ENCODE measurements around the gene PIGM.

The PIGM gene

GRCh38 chr1:160030657-160031364 is 979 bp downstream of the PIGM start:
- in situ Hi-C loops (cut with HindIII; ENCODE audit: low pct_ligation_motif_present, low pct_unique_long_range_greater_than_20kb, low sequenced_read_pairs): no loop called here
- peak; percentile 10 for DNase-seq

- no peak for DNase-seq
- in situ Hi-C loops (cut with HindIII; ENCODE audit: low pct_ligation_motif_present, low pct_unique_long_range_greater_than_20kb, low sequenced_read_pairs): no loop called here
These were observed 3.4 kb downstream of the PIGM start for GRCh38 chr1:160028426-160028825.

GRCh38 chr1:160025314-160025713 is 6.5 kb downstream of the PIGM start:
- no peak for DNase-seq
- in situ Hi-C loops (cut with HindIII; ENCODE audit: low pct_ligation_motif_present, low pct_unique_long_range_greater_than_20kb, low sequenced_read_pairs): no loop called here

DNA sequence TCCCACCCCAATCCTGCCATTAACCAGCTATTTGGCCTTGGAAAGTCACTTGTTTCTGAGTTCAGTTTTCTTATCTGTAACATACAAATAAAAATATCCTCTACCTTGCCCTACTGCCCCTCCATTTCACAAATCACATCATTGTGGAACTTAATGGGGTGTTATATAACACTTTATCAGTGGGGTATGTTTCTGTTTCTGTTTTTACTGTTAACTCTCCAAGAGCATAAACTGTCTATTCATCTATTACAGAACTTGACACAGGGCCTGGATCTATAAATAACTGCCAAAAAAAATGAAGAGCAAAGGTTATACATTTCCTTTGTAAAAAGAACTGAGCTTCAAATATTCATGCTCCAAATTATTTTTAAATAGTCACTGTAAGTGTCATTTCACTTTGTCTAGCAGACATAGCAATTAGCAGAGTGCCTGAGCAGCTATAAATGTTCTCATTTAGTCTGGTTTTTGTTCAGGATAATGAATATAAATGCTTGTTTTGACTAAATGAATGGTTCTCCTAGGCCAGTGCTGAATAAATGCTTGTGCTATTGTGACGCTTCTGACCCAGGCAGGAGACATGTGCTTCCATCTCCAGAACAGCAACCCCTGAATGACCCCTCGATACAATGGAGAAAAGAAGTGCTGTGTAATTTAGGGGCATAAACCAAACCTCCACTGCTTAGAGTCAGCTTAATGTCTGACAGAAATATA is 7.4 kb downstream of the PIGM start:
- DNase-seq: no peak
- in situ Hi-C loops (cut with HindIII; ENCODE audit: low pct_ligation_motif_present, low pct_unique_long_range_greater_than_20kb, low sequenced_read_pairs): no loop called here

DNA sequence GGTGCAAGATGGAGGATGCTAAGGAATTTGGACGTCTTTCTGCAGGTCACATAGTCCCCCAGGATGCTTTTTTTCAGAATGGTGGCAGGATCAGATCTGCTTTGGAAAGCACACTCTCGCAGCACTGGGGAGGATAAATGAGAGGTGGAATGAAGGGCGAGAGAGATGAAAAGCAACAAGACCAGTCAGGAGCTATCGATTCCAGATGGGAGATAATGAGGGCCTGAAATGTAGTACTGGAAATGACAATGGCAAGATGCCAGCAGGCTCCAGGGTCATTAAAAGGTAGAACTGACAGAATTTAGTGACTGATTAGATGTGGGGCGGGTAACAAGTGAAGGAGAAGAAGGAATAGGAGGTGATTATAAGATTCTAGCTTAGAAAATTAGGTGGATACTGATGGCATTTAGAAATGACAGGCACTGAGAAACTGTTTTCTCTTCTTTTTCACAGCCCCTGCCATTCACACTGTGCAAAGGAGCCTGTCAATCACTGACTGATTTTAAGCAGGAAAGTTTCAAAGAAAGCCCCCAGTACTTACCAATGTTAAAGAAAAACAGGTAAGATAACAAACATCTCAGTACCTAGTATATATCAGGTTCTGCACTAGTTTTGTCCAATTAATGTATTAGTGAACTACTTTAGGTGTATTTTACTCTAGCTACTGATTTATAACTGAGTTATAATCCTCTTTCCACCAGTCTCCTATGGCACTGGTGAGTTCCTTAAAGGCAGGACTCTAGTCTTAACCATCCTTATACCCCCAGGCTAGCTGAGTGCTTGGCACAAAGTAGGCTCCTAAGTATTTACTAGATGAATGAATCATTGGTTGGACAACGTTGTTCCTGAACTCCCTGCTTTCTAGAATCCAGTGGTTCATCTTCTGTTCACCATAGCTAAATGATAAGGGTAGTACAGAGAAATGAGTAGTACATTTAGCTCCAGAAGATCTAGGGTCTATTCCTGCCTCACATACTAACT is 9.2 kb downstream of the PIGM start:
- in situ Hi-C loops (cut with HindIII; ENCODE audit: low pct_ligation_motif_present, low pct_unique_long_range_greater_than_20kb, low sequenced_read_pairs): no loop called here

DNA sequence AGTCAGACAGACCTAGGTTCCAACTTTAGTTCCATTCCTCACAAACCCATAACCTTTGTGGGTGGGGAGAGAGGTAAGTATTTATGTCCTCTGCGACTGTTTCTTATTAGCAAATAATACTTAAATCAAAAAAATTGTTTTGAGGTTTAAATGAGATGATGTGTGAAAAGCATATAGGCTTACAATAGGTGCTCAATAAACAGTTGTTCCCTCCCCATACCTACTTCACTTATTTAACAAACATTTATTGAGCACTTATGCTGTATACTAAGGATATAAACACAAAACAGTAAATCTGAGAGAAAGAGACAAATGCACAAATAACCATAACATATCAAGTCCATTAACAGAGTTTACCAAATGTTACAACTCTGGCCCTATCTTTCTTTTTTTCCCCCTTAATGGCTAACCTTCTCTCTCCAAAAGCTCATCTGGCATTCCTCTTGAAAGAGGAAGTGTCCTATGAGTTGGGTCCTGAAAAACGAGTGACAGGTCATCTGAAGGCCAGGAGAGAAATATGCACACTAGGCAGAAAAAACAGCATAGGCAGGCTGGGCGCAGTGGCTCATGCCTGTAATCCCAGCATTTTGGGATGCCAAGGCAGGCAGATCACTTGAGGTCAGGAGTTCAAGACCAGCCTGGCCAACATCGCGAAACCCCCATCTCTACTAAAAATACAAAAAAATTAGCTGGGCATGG is 10.3 kb downstream of the PIGM start:
- in situ Hi-C loops (cut with HindIII; ENCODE audit: low pct_ligation_motif_present, low pct_unique_long_range_greater_than_20kb, low sequenced_read_pairs): no loop called here
- DNase-seq: no peak

More for the DNA sequence above, 9.2 kb downstream of the PIGM start:
- DNase-seq: no peak

- DNase-seq: no peak
- in situ Hi-C loops (cut with HindIII; ENCODE audit: low pct_ligation_motif_present, low pct_unique_long_range_greater_than_20kb, low sequenced_read_pairs): no loop called here
These were observed 11.6 kb downstream of the PIGM start for GRCh38 chr1:160020196-160020595.

DNA sequence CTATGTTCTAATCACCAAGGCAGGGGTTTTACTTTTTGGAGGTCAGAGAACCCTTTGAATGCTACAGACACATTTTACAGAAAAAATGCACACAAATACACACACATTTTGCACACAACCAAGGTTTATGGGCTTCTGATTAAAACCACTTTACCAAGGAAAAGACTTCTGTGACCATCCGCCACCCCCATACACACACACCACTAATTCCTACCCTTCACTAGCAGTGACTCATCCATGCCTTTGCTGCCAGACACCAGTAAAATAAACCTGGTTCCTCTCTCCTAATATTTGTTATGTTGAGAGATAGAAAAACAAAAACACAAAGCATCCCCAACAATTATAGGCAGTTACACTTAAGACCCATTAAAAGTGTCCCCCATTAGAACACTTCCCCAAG is 12.9 kb downstream of the PIGM start:
- DNase-seq: peak; percentile 40
- in situ Hi-C loops (cut with HindIII; ENCODE audit: low pct_ligation_motif_present, low pct_unique_long_range_greater_than_20kb, low sequenced_read_pairs): no loop called here

- no peak for DNase-seq
- in situ Hi-C loops (cut with HindIII; ENCODE audit: low pct_ligation_motif_present, low pct_unique_long_range_greater_than_20kb, low sequenced_read_pairs): no loop called here
These were observed 13.4 kb downstream of the PIGM start for GRCh38 chr1:160018347-160018746.

DNA sequence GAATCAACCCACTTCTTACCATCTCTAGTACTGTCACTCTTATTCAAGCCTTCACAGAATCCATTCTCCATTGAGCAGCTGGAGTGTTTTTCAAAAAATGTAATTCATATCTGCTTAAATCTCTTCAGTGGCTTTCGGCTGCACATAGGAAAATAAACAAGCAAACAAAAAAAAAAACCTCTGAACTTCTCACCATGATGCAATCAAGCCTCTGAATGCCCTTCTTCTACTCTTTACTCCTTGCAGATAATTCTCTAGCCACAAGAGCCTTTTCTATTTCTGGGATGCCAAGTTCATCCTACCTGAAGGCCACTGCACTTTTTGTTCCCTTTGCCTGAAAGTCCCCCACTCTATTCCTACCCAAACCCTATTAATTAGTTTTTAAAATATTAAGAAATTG is 14.2 kb downstream of the PIGM start:
- no peak for DNase-seq
- in situ Hi-C loops (cut with HindIII; ENCODE audit: low pct_ligation_motif_present, low pct_unique_long_range_greater_than_20kb, low sequenced_read_pairs): no loop called here

DNA sequence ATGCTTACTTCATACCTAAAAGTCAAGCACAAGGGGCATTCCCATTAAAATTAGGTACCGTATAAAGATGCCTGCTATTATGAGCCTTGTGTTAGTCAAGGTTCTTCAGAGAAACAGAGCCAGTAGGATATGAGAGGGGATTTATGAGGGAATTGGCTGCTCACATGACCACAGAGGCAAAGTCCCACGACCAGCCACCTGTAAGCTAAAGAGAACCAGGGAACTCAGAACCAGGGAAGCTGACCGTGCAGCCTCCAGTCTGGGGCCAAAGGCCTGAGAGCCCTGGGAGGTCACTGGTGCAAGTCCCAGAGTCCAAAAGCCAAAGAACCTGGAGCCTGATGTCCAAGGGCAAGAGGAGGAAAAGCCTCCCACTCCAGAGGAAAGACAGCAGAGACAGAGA is 20.0 kb downstream of the PIGM start:
- DNase-seq: no peak
- in situ Hi-C loops (cut with HindIII; ENCODE audit: low pct_ligation_motif_present, low pct_unique_long_range_greater_than_20kb, low sequenced_read_pairs): no loop called here

GRCh38 chr1:160009801-160010200 is 22.0 kb downstream of the PIGM start:
- in situ Hi-C loops (cut with HindIII; ENCODE audit: low pct_ligation_motif_present, low pct_unique_long_range_greater_than_20kb, low sequenced_read_pairs): loop anchor here (10.0 kb wide), 1 partner anchor 75 kb away; no protein-coding TSS in a partner anchor
- DNase-seq: no peak

DNA sequence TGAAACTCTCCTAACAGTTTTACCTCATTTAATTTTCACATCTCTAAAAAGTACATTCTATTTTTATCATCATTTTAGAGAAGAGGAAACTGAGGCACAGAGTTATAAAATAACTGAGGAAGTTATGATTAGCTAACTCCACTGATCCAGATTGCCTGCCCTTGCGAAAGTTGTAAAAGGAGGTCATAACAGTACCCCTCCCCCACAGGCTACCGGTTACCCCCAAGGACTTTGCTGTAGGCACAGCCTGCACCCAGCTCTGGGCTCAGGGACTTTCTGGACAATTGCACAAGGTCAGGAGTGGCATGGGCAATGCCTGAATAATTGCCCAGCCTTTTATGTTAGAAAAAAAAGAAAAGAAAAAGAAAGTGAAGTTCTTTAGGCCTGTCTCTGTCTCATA is 22.7 kb downstream of the PIGM start:
- in situ Hi-C loops (cut with HindIII; ENCODE audit: low pct_ligation_motif_present, low pct_unique_long_range_greater_than_20kb, low sequenced_read_pairs): loop anchor here (10.0 kb wide), 1 partner anchor 74 kb away; no protein-coding TSS in a partner anchor
- DNase-seq: no peak

DNA sequence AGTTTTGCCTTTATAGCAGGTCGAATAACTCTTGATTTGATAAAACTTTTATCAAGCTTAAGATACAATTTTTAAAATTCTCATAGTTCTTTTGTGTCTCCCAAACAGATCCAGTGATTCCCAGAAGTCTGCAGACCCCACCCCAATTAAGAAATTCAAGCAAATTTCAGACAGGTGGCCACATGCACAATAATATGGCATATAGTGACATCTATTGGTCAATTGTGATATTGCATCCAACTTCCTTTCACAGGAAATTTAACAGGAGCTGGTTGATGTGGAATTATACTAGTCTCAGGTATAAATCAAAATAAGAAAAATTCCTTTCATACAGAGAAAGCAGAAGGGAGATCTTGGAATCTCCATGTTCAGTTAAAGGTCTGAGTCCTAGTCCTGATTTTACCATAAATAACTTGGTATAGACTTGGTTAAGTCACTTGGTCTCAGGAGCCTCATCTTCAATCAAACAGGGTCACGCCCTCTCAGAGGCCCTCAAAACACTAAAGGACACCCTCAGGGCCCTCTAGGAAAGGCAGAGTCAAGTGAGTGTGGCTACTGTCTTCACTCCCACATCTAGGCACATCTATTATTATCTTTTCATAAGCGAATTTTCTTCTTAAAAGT is 24.1 kb downstream of the PIGM start:
- in situ Hi-C loops (cut with HindIII; ENCODE audit: low pct_ligation_motif_present, low pct_unique_long_range_greater_than_20kb, low sequenced_read_pairs): loop anchor here (10.0 kb wide), 1 partner anchor 73 kb away; no protein-coding TSS in a partner anchor

GRCh38 chr1:160006312-160006940 is 25.4 kb downstream of the PIGM start:
- in situ Hi-C loops (cut with HindIII; ENCODE audit: low pct_ligation_motif_present, low pct_unique_long_range_greater_than_20kb, low sequenced_read_pairs): loop anchor here (10.0 kb wide), 1 partner anchor 72 kb away; no protein-coding TSS in a partner anchor

More for the DNA sequence above, 24.1 kb downstream of the PIGM start:
- peak; percentile 52 for DNase-seq

GRCh38 chr1:160005070-160005469 is 26.7 kb downstream of the PIGM start:
- in situ Hi-C loops (cut with HindIII; ENCODE audit: low pct_ligation_motif_present, low pct_unique_long_range_greater_than_20kb, low sequenced_read_pairs): loop anchor here (10.0 kb wide), 1 partner anchor 70 kb away; no protein-coding TSS in a partner anchor

More at GRCh38 chr1:160006312-160006940, 25.4 kb downstream of the PIGM start:
- peak; percentile 77 for DNase-seq

DNA sequence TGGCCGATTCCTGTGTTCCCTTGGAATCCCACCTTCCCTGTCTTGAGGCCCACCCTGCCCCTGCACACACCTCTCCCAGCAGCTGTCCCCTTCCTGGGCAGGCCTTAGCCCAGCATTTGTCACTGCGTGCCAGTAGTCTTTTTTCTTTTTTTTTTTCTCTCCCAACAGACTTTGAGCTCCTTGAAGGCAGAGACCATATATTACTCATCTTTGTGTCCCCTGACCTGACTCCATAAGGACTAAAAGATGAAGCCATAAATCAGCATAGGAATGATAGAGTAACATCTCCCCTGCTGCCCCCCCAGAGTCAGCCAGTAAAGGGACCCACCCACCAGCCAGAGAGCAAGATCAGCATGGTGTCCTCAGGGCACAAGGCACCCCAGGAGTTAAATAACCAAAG is 27.4 kb downstream of the PIGM start:
- in situ Hi-C loops (cut with HindIII; ENCODE audit: low pct_ligation_motif_present, low pct_unique_long_range_greater_than_20kb, low sequenced_read_pairs): loop anchor here (10.0 kb wide), 1 partner anchor 70 kb away; no protein-coding TSS in a partner anchor
- DNase-seq: no peak

More at GRCh38 chr1:160005070-160005469, 26.7 kb downstream of the PIGM start:
- DNase-seq: no peak
